ENCODE results near the gene DHODH. TPM values are rescaled to one million over a fixed set of nuclear protein-coding genes. Genes with fewer than 3 reads are reported as not detected.

Gene DHODH
- total RNA-seq, 1 donor, result 3.3 TPM

GRCh38 chr16:72024862-72025382, 16.4 kb downstream of the DHODH start:
- TF ChIP-seq, protein P1, sequence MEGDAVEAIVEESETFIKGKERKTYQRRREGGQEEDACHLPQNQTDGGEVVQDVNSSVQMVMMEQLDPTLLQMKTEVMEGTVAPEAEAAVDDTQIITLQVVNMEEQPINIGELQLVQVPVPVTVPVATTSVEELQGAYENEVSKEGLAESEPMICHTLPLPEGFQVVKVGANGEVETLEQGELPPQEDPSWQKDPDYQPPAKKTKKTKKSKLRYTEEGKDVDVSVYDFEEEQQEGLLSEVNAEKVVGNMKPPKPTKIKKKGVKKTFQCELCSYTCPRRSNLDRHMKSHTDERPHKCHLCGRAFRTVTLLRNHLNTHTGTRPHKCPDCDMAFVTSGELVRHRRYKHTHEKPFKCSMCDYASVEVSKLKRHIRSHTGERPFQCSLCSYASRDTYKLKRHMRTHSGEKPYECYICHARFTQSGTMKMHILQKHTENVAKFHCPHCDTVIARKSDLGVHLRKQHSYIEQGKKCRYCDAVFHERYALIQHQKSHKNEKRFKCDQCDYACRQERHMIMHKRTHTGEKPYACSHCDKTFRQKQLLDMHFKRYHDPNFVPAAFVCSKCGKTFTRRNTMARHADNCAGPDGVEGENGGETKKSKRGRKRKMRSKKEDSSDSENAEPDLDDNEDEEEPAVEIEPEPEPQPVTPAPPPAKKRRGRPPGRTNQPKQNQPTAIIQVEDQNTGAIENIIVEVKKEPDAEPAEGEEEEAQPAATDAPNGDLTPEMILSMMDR (IDR thresholded peaks at IDR 0.05; ENCODE audit: insufficient read depth, low read length), result no peak
- no peak overlapping the region for H3K4me3 ChIP-seq (ENCODE audit: low read depth, low read length)
- no peak for DNase-seq (ENCODE audit: low read depth)

DNA sequence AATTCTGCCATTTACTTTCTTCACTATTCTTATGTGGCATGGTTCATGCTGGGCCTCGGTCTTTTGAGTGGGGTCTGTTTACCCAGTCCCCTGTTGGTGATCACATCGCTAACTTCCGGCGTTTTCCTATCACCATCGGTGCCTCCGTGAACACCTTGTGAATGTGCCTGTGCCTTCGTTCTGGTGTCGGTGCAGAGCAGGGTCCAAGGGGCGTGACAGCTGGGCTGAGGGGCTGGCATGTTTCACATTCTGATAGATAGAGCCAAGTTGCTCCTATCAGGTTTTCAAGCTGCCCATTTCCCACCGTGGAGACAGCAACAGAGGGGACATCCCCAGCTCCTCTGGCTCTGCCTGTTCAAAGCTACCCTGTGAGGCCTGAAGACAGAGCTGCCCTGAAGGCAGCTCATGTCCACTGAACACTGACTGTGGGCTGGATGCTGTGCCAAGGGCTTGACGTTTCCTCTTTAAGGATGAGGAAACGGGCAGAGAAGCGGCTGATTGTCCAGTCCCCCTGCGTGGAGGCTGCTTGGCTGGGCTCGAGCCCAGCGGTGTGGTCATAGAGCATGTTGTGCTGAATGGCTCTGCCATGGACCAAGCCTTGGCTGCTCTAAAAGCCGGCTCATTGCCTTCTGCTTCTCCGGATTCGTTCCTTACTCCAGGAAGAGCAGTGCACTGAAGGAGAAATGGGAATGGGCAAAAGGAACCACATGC, 17.0 kb downstream of the DHODH start:
- no peak overlapping the region for H3K4me3 ChIP-seq (ENCODE audit: low read depth, low read length)
- TF ChIP-seq, protein P1 (IDR thresholded peaks at IDR 0.05; ENCODE audit: insufficient read depth, low read length), result no peak
- no peak for DNase-seq (ENCODE audit: low read depth)

GRCh38 chr16:72027669-72028378, 19.3 kb downstream of the DHODH start:
- TF ChIP-seq, protein P1 (IDR thresholded peaks at IDR 0.05; ENCODE audit: insufficient read depth, low read length), result no peak
- no peak for DNase-seq (ENCODE audit: low read depth)
- H3K4me3 ChIP-seq (ENCODE audit: low read depth, low read length), result no peak overlapping the region

- TF ChIP-seq, protein P1 (IDR thresholded peaks at IDR 0.05; ENCODE audit: insufficient read depth, low read length), result no peak
- H3K4me3 ChIP-seq (ENCODE audit: low read depth, low read length), result no peak overlapping the region
- no peak for DNase-seq (ENCODE audit: low read depth)
Measured at GRCh38 chr16:72029567-72030271, 21.2 kb downstream of the DHODH start.

- TF ChIP-seq, protein P1 (IDR thresholded peaks at IDR 0.05; ENCODE audit: insufficient read depth, low read length), result no peak
Measured at GRCh38 chr16:72033437-72033836, 24.9 kb downstream of the DHODH start.

GRCh38 chr16:72036098-72036497, 27.6 kb downstream of the DHODH start:
- TF ChIP-seq, protein P1 (IDR thresholded peaks at IDR 0.05; ENCODE audit: insufficient read depth, low read length), result no peak
- no peak overlapping the region for H3K4me3 ChIP-seq (ENCODE audit: low read depth, low read length)

More at GRCh38 chr16:72033437-72033836, 24.9 kb downstream of the DHODH start:
- no peak for DNase-seq (ENCODE audit: low read depth)
- H3K4me3 ChIP-seq (ENCODE audit: low read depth, low read length), result no peak overlapping the region

More at GRCh38 chr16:72036098-72036497, 27.6 kb downstream of the DHODH start:
- DNase-seq (ENCODE audit: low read depth), result no peak

Data from fibroblast of the aortic adventitia (primary cell).